K562 (cell line): ENCODE measurements around the gene REEP2. TPM values are rescaled to one million over a fixed set of nuclear protein-coding genes. Genes with fewer than 3 reads are reported as not detected.
A peak's percentile ranks its signal among the peaks of the same experiment; 100 is the strongest.

Source experiments
- CREB1 ChIP-seq, 2 experiments: sonication (generic) in 1 of 2; formaldehyde crosslinking in 1 of 2; IDR thresholded peaks; 2 replicates each; pipeline versions ENCODE4 v1.6.1 to v1.8.0; 2012 to 2022; ENCODE audit warnings: inconsistent platforms in 1 of 2, mild to moderate bottlenecking in 1 of 2, missing genetic modification reagents in 1 of 2, moderate library complexity in 1 of 2
- GABPB1 ChIP-seq: sonication (generic); formaldehyde crosslinking; IDR thresholded peaks from 2 replicates; pipeline ENCODE4 v1.8.0; 2022; ENCODE audit warnings: mild to moderate bottlenecking, missing genetic modification reagents
- GATAD2A ChIP-seq: fragments of 450-650 bp; IDR thresholded peaks from 2 replicates; pipeline ENCODE4 v1.6.1; 2017
- LCOR ChIP-seq: sonication (generic); formaldehyde crosslinking; IDR thresholded peaks from 2 replicates; pipeline ENCODE4 v1.8.0; 2022; ENCODE audit warnings: mild to moderate bottlenecking, missing genetic modification reagents
- RBFOX2 ChIP-seq: fragments of 200-400 bp; formaldehyde crosslinking; IDR thresholded peaks from 2 replicates; pipeline ENCODE4 v1.6.1; 2017; ENCODE audit warnings: low read depth, mild to moderate bottlenecking, low read length, moderate library complexity
- SREBF1 ChIP-seq: fragments of 150-350 bp; IDR thresholded peaks from 2 replicates; pipeline ENCODE4 v1.6.1; 2014; ENCODE audit warnings: antibody characterized with exemption, low read depth, low read length, borderline replicate concordance
- TAF1 ChIP-seq: IDR thresholded peaks from 2 replicates; pipeline ENCODE4 v1.6.1; 2011; ENCODE audit warnings: mild to moderate bottlenecking, low read length, moderate library complexity; ENCODE audit not compliant: insufficient read depth, control insufficient read depth, severe bottlenecking; ENCODE audit errors: extremely low read depth
- TBL1XR1 ChIP-seq, 2 experiments: IDR thresholded peaks; 2 replicates each; pipeline ENCODE4 v1.6.1; 2012; ENCODE audit warnings: improper control_type of control experiment in 2 of 2, low read length in 2 of 2, mild to moderate bottlenecking in 1 of 2
- XRCC3 ChIP-seq: fragments of 450-650 bp; IDR thresholded peaks from 2 replicates; pipeline ENCODE4 v1.6.1; 2017; ENCODE audit warnings: mild to moderate bottlenecking, moderate library complexity
- ZC3H8 ChIP-seq: fragments of 450-650 bp; IDR thresholded peaks from 2 replicates; pipeline ENCODE4 v1.6.1; 2017
- polyA plus RNA-seq, 8 experiments: library from polyadenylated mRNA; depleted of rRNA in 4 of 8; stranded (reverse) in 5 of 8; unstranded in 3 of 8; fragments of >200 nt; fragmentation: Nextera tagmentation in 2 of 8; fragmentation: Illumina TruSeq in 1 of 8; extraction: Ambion mirVana in 2 of 8; extraction: Trizol in 1 of 8; gene quantifications; 2 replicates each; pipeline versions ENCODE4 v1.2.1 to v1.2.3, GENCODE V29; 2011 to 2014; ENCODE audit warnings: inconsistent platforms in 1 of 8, missing spikeins in 1 of 8
- total RNA-seq, 7 experiments: library from RNA; depleted of rRNA in 6 of 7; stranded (reverse); fragments of >200 nt in 6 of 7; fragmentation: Illumina TruSeq in 2 of 7; extraction: Trizol in 2 of 7; gene quantifications; 2 replicates each; pipeline versions ENCODE4 v1.2.1 to v1.2.3, GENCODE V29; 2011 to 2021; ENCODE audit warnings: low replicate concordance in 1 of 7
- TF ChIP-seq, protein P1 (sequence below): sonication (generic); formaldehyde crosslinking; IDR thresholded peaks from 2 replicates; pipeline ENCODE4 v1.8.0; 2023; ENCODE audit warnings: mild to moderate bottlenecking, missing genetic modification reagents
- TF ChIP-seq, protein P2 (sequence below): conservative IDR thresholded peaks from 2 replicates; pipeline ENCODE4 v1.6.1; 2011; ENCODE audit warnings: low read depth, mild to moderate bottlenecking, low read length; ENCODE audit not compliant: control insufficient read depth
- TF ChIP-seq, protein P3 (sequence below): fragments of 450-650 bp; IDR thresholded peaks from 2 replicates; pipeline ENCODE4 v1.6.1; 2016; ENCODE audit warnings: mild to moderate bottlenecking, moderate library complexity

REEP2 gene
- total and polyA plus RNA-seq, 9 of the 15 experiments (the other 6 are each of a cell fraction or from before 2014, with no cell fraction given) = 0.03 to 1.1 (median 0.12) TPM; not detected in 1

DNA sequence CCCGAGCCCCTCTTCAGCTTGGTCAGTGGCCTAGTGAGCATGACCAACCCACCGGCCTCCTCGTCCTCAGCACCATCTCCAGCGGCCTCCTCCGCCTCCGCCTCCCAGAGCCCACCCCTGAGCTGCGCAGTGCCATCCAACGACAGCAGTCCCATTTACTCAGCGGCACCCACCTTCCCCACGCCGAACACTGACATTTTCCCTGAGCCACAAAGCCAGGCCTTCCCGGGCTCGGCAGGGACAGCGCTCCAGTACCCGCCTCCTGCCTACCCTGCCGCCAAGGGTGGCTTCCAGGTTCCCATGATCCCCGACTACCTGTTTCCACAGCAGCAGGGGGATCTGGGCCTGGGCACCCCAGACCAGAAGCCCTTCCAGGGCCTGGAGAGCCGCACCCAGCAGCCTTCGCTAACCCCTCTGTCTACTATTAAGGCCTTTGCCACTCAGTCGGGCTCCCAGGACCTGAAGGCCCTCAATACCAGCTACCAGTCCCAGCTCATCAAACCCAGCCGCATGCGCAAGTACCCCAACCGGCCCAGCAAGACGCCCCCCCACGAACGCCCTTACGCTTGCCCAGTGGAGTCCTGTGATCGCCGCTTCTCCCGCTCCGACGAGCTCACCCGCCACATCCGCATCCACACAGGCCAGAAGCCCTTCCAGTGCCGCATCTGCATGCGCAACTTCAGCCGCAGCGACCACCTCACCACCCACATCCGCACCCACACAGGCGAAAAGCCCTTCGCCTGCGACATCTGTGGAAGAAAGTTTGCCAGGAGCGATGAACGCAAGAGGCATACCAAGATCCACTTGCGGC, 28.2 kb downstream of the REEP2 start (continued):
- TF ChIP-seq, protein P1, sequence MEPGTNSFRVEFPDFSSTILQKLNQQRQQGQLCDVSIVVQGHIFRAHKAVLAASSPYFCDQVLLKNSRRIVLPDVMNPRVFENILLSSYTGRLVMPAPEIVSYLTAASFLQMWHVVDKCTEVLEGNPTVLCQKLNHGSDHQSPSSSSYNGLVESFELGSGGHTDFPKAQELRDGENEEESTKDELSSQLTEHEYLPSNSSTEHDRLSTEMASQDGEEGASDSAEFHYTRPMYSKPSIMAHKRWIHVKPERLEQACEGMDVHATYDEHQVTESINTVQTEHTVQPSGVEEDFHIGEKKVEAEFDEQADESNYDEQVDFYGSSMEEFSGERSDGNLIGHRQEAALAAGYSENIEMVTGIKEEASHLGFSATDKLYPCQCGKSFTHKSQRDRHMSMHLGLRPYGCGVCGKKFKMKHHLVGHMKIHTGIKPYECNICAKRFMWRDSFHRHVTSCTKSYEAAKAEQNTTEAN (CRISPR knock-in tag) = peak; percentile 77; the same call in 1 of the 2 replicates
- TF ChIP-seq XRCC3 (peak; percentile 12; the same call in 1 of the 2 replicates), RBFOX2 (peak; percentile 83), LCOR (CRISPR knock-in tag) (peak; percentile 71), CREB1 (IDR thresholded peaks at IDR 0.05) (peak; percentile 3; the same call in 1 of the 2 replicates), CREB1 (CRISPR knock-in tag; IDR thresholded peaks at IDR 0.05) (peak; percentile 53), SREBF1 (no peak), TBL1XR1 (IDR thresholded peaks at IDR 0.05; ENCODE audit: low read length in 2 of 2) (0 out of 4 replicates have a peak, but pooled peaks of 1 of the 2 experiments have one; percentile 2), ZC3H8 (no peak), GABPB1 (peak; percentile 13), TAF1 (peak; percentile 48), GATAD2A (no peak)
- TF ChIP-seq, protein P2, sequence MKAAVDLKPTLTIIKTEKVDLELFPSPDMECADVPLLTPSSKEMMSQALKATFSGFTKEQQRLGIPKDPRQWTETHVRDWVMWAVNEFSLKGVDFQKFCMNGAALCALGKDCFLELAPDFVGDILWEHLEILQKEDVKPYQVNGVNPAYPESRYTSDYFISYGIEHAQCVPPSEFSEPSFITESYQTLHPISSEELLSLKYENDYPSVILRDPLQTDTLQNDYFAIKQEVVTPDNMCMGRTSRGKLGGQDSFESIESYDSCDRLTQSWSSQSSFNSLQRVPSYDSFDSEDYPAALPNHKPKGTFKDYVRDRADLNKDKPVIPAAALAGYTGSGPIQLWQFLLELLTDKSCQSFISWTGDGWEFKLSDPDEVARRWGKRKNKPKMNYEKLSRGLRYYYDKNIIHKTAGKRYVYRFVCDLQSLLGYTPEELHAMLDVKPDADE = peak; percentile 67
- TF ChIP-seq, protein P3, sequence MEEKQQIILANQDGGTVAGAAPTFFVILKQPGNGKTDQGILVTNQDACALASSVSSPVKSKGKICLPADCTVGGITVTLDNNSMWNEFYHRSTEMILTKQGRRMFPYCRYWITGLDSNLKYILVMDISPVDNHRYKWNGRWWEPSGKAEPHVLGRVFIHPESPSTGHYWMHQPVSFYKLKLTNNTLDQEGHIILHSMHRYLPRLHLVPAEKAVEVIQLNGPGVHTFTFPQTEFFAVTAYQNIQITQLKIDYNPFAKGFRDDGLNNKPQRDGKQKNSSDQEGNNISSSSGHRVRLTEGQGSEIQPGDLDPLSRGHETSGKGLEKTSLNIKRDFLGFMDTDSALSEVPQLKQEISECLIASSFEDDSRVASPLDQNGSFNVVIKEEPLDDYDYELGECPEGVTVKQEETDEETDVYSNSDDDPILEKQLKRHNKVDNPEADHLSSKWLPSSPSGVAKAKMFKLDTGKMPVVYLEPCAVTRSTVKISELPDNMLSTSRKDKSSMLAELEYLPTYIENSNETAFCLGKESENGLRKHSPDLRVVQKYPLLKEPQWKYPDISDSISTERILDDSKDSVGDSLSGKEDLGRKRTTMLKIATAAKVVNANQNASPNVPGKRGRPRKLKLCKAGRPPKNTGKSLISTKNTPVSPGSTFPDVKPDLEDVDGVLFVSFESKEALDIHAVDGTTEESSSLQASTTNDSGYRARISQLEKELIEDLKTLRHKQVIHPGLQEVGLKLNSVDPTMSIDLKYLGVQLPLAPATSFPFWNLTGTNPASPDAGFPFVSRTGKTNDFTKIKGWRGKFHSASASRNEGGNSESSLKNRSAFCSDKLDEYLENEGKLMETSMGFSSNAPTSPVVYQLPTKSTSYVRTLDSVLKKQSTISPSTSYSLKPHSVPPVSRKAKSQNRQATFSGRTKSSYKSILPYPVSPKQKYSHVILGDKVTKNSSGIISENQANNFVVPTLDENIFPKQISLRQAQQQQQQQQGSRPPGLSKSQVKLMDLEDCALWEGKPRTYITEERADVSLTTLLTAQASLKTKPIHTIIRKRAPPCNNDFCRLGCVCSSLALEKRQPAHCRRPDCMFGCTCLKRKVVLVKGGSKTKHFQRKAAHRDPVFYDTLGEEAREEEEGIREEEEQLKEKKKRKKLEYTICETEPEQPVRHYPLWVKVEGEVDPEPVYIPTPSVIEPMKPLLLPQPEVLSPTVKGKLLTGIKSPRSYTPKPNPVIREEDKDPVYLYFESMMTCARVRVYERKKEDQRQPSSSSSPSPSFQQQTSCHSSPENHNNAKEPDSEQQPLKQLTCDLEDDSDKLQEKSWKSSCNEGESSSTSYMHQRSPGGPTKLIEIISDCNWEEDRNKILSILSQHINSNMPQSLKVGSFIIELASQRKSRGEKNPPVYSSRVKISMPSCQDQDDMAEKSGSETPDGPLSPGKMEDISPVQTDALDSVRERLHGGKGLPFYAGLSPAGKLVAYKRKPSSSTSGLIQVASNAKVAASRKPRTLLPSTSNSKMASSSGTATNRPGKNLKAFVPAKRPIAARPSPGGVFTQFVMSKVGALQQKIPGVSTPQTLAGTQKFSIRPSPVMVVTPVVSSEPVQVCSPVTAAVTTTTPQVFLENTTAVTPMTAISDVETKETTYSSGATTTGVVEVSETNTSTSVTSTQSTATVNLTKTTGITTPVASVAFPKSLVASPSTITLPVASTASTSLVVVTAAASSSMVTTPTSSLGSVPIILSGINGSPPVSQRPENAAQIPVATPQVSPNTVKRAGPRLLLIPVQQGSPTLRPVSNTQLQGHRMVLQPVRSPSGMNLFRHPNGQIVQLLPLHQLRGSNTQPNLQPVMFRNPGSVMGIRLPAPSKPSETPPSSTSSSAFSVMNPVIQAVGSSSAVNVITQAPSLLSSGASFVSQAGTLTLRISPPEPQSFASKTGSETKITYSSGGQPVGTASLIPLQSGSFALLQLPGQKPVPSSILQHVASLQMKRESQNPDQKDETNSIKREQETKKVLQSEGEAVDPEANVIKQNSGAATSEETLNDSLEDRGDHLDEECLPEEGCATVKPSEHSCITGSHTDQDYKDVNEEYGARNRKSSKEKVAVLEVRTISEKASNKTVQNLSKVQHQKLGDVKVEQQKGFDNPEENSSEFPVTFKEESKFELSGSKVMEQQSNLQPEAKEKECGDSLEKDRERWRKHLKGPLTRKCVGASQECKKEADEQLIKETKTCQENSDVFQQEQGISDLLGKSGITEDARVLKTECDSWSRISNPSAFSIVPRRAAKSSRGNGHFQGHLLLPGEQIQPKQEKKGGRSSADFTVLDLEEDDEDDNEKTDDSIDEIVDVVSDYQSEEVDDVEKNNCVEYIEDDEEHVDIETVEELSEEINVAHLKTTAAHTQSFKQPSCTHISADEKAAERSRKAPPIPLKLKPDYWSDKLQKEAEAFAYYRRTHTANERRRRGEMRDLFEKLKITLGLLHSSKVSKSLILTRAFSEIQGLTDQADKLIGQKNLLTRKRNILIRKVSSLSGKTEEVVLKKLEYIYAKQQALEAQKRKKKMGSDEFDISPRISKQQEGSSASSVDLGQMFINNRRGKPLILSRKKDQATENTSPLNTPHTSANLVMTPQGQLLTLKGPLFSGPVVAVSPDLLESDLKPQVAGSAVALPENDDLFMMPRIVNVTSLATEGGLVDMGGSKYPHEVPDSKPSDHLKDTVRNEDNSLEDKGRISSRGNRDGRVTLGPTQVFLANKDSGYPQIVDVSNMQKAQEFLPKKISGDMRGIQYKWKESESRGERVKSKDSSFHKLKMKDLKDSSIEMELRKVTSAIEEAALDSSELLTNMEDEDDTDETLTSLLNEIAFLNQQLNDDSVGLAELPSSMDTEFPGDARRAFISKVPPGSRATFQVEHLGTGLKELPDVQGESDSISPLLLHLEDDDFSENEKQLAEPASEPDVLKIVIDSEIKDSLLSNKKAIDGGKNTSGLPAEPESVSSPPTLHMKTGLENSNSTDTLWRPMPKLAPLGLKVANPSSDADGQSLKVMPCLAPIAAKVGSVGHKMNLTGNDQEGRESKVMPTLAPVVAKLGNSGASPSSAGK = no peak
